Calu3 (cell line): ENCODE results near the gene PAOX. TPM values are rescaled to one million over a fixed set of nuclear protein-coding genes. Genes with fewer than 3 reads are reported as not detected.

Source experiments
- BruUV-seq: library from RNA; stranded (reverse); fragments of 400-500 nt; replicated peaks from 2 replicates; lab custom pipeline; 2021; lab: Mats Ljungman, UMichigan
- CTCF ChIA-PET: fragments of 300-600 bp; sonication (Branson Sonifier 250); formaldehyde crosslinking; loops from one replicate; lab custom pipeline; 2022; ENCODE audit warnings: antibody characterized with exemption; lab: Charles Lee
- DNase-seq: peaks from one replicate; pipeline ENCODE4 v3.0.0; 2022
- H3K27ac Mint-ChIP-seq: one replicate; pipeline ENCODE4 v1.8.0; 2022; ENCODE audit warnings: mixed read lengths; ENCODE audit not compliant: unreplicated experiment
- H3K27me3 Mint-ChIP-seq: one replicate; pipeline ENCODE4 v1.8.0; 2022; ENCODE audit warnings: mixed read lengths; ENCODE audit not compliant: unreplicated experiment
- H3K36me3 Mint-ChIP-seq: one replicate; pipeline ENCODE4 v1.8.0; 2022; ENCODE audit warnings: mild to moderate bottlenecking, moderate library complexity, mixed read lengths; ENCODE audit not compliant: insufficient read depth, unreplicated experiment
- H3K4me1 Mint-ChIP-seq: one replicate; pipeline ENCODE4 v1.8.0; 2022; ENCODE audit warnings: mild to moderate bottlenecking, low read depth, mixed read lengths; ENCODE audit not compliant: unreplicated experiment
- H3K4me3 Mint-ChIP-seq: one replicate; pipeline ENCODE4 v1.8.0; 2022; ENCODE audit warnings: mild to moderate bottlenecking, low read depth, moderate library complexity, mixed read lengths; ENCODE audit not compliant: unreplicated experiment
- H3K9me3 Mint-ChIP-seq: one replicate; pipeline ENCODE4 v1.8.0; 2022; ENCODE audit warnings: low read depth, mixed read lengths; ENCODE audit not compliant: unreplicated experiment
- intact Hi-C: fragments of 100-400 bp; cut with micrococcal nuclease; formaldehyde crosslinking; loops from one replicate; pipeline ENCODE4 v1.10.0; 2022; ENCODE audit not compliant: unreplicated experiment
- total RNA-seq: library from RNA; stranded (reverse); gene quantifications from 2 replicates; pipeline ENCODE4 v1.2.3, GENCODE V29; 2022
- TF ChIP-seq, protein P1 (sequence below): fragments of 200-600 bp; IDR thresholded peaks from one replicate; pipeline ENCODE4 v1.8.0; 2022; ENCODE audit warnings: antibody characterized with exemption; ENCODE audit not compliant: unreplicated experiment

The PAOX gene
- total RNA-seq, 1 experiment from 2014 or later: 2.9 TPM

DNA sequence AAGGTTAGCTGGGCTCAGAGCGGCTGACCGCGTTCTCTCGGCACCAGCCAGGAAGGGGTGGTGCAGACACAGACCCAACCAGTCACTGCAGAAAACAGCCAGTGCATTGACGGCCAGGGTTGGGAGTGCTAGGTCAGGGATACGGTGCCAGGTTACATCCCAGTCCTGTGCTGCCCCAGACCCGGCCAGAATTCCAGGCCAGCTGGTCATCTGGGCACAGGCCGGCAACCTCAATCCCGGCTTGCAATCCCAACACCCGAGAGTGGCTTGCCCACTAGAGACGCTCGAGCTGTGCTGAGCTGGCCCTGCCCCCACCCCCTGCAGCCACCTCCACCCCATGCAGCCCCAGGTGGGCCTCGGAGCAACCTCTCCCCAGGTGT, 28.1 kb upstream of the PAOX start:
- no peak for DNase-seq
- H3K9me3 Mint-ChIP-seq: no peaks in the 10 kb centered on the region
- intact Hi-C loops: no loop called here
- TF ChIP-seq, protein P1, sequence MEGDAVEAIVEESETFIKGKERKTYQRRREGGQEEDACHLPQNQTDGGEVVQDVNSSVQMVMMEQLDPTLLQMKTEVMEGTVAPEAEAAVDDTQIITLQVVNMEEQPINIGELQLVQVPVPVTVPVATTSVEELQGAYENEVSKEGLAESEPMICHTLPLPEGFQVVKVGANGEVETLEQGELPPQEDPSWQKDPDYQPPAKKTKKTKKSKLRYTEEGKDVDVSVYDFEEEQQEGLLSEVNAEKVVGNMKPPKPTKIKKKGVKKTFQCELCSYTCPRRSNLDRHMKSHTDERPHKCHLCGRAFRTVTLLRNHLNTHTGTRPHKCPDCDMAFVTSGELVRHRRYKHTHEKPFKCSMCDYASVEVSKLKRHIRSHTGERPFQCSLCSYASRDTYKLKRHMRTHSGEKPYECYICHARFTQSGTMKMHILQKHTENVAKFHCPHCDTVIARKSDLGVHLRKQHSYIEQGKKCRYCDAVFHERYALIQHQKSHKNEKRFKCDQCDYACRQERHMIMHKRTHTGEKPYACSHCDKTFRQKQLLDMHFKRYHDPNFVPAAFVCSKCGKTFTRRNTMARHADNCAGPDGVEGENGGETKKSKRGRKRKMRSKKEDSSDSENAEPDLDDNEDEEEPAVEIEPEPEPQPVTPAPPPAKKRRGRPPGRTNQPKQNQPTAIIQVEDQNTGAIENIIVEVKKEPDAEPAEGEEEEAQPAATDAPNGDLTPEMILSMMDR: no peak
- no peak overlapping the region for H3K27ac Mint-ChIP-seq
- BruUV-seq: no TSS peak
- CTCF ChIA-PET: no interaction called here
- no peaks in the 10 kb centered on the region for H3K27me3 Mint-ChIP-seq
- H3K4me3 Mint-ChIP-seq: no peak overlapping the region
- no peaks in the 10 kb centered on the region for H3K4me1 Mint-ChIP-seq
- H3K36me3 Mint-ChIP-seq: no peaks in the 10 kb centered on the region

DNA sequence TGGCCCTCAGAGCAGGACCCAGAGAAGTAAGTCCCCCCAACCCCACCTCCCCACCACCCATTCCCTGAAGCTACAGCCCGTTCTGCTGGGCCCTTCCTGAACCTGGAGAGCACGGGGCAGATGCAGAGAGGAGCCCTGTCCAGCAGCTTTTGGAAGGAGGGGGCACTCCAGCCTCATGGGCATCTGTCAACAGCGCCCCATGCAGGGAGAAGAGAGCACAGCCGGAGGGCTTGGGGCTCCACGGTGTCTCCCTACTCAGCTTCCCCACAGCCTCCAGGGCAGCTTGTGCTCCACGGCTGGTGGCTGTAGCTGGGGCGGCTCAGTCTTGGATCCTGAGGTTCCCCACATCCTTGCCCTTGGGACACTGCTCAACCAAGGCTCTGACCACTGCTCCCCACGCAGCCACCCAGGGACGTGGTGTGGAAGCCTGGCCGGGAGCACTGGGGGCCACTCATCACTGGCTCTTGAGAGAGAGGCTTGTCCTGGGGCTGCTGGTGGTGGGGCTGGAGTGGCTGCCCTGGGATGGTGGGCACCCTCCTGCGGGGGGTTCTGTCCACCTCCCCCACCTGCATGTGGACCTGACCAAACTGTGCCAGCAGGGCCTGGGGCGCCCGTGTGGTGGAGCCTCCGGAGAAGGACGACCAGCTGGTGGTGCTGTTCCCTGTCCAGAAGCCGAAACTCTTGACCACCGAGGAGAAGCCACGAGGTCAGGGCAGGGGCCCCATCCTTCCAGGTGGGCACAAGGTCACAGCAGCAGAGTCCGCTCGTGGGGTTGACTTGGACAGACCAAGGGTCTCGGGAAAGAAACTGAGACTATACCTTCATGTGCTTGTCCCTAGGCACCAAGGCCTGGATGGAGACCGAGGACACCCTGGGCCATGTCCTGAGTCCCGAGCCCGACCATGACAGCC, 27.4 kb upstream of the PAOX start:
- no peaks in the 10 kb centered on the region for H3K36me3 Mint-ChIP-seq
- no peaks in the 10 kb centered on the region for H3K9me3 Mint-ChIP-seq
- H3K27ac Mint-ChIP-seq: no peak overlapping the region
- no TSS peak for BruUV-seq
- intact Hi-C loops: no loop called here
- no peaks in the 10 kb centered on the region for H3K27me3 Mint-ChIP-seq
- CTCF ChIA-PET: no interaction called here
- TF ChIP-seq, protein P1: no peak
- DNase-seq: no peak
- no peaks in the 10 kb centered on the region for H3K4me1 Mint-ChIP-seq
- no peak overlapping the region for H3K4me3 Mint-ChIP-seq

DNA sequence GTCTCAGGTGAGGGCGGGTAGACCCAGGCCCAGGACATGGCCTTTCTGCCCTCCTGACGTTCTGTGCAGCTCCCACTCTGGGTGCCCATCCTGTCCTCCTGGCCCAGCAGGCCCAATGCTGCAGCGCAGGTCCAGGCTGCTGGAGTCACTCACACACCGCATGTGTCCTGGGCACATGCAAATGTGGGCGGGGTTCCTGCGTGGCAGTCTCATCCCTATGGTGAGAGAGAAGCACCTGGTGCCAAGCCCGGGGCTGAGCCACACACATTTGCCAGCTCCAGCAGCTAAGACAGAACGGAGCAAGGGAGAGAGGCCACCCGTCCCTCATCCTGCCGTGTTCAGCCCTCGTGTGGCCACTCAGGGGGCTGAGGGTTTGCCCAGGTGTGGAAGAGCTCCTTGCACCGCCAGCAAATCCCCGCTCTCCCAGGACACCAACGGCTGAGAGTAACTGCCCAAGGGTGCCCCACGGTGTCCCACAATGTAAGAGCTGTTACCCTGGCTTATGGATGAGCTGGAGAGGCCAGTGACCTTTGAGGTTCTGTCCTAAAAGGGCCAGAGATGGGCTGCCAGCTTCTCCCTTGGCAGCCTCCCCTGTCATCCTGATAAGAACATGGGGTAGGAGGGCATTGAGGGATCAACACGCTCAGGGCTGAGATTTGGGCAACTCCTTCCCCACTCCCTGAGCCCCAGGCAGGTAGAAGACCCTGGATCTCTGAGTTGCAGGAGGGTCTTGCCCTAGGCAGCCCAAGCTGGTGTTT, 25.7 kb upstream of the PAOX start:
- no peaks in the 10 kb centered on the region for H3K36me3 Mint-ChIP-seq
- BruUV-seq: no TSS peak
- DNase-seq: no peak
- intact Hi-C loops: no loop called here
- no peaks in the 10 kb centered on the region for H3K4me1 Mint-ChIP-seq
- H3K27ac Mint-ChIP-seq: no peak overlapping the region
- no peaks in the 10 kb centered on the region for H3K27me3 Mint-ChIP-seq
- H3K9me3 Mint-ChIP-seq: no peaks in the 10 kb centered on the region
- TF ChIP-seq, protein P1: no peak
- CTCF ChIA-PET: no interaction called here
- H3K4me3 Mint-ChIP-seq: no peak overlapping the region

DNA sequence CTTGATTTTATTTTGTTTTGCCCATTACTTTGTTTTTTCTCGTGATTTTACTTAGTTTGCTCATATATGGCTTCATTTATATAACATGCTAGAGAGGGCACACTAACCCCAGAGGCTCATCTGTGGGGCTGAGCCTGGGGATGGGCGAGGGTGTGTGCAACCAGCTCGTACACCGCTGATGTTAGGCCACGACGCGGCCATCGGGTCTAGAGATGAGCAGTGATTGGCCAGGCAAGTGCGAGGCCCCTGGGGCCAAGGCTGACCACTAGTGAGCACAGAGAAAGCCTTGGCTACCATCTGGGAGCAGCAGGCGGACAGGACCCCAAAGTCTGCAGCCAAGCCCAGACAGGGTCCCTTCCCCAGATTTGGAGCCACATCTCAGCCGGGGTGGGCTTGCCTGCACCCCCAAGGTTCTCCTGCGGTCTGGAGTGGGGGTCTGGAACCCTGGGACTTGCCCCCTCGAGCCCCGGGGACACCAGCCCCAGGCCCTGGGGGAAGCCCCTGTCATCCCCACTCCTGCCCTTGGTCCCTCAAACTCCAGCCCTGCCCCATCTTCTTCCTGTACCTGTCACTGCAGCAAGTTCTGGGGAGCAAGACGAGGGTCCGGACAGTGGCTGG, 25.0 kb upstream of the PAOX start:
- CTCF ChIA-PET: no interaction called here
- no peaks in the 10 kb centered on the region for H3K36me3 Mint-ChIP-seq
- no peak for DNase-seq
- H3K27ac Mint-ChIP-seq: no peak overlapping the region
- H3K4me3 Mint-ChIP-seq: no peak overlapping the region
- H3K27me3 Mint-ChIP-seq: no peaks in the 10 kb centered on the region
- TF ChIP-seq, protein P1: no peak
- no peaks in the 10 kb centered on the region for H3K4me1 Mint-ChIP-seq
- no peaks in the 10 kb centered on the region for H3K9me3 Mint-ChIP-seq
- intact Hi-C loops: no loop called here
- no TSS peak for BruUV-seq
